HUES6 (cell line): ENCODE results near the gene RAB11A.
"Not testable (repeated sequence)": the region's sequence is repeated elsewhere in the genome, so short reads cannot be mapped to it uniquely, and the experiment has no call there.

Source experiments
- H3K27ac ChIP-seq: 2 replicates; pipeline ENCODE4 v1.7.0; 2013; ENCODE audit warnings: low read depth, mild to moderate bottlenecking, low read length, inconsistent platforms
- H3K27me3 ChIP-seq: 2 replicates; pipeline ENCODE4 v1.6.1; 2013; ENCODE audit warnings: low read length; ENCODE audit not compliant: control insufficient read depth, insufficient read depth
- H3K36me3 ChIP-seq: 2 replicates; pipeline ENCODE4 v1.6.1; 2013; ENCODE audit warnings: low read length; ENCODE audit not compliant: control insufficient read depth, insufficient read depth
- H3K4me1 ChIP-seq: 2 replicates; pipeline ENCODE4 v1.6.1; 2013; ENCODE audit warnings: low read length; ENCODE audit not compliant: control insufficient read depth, insufficient read depth
- H3K4me3 ChIP-seq: 2 replicates; pipeline ENCODE4 v1.5.1; 2013; ENCODE audit warnings: low read depth, low read length
- H3K9ac ChIP-seq: one replicate; pipeline ENCODE4 v1.6.1; 2013; ENCODE audit warnings: mild to moderate bottlenecking, low read length
- H3K9me3 ChIP-seq: 2 replicates; pipeline ENCODE4 v1.6.1; 2013; ENCODE audit warnings: low read depth, low read length; ENCODE audit not compliant: control insufficient read depth, insufficient read depth

The RAB11A gene

GRCh38 chr15:65870889-65871533, 1.7 kb downstream of the RAB11A start:
- Histone ChIP-seq H3K4me3 (peak overlapping the region; percentile 92), H3K27me3 (no peaks in the 10 kb centered on the region), H3K27ac (peak overlapping the region; percentile 12; the same call in 1 of the 2 replicates), H3K9ac (peak overlapping the region; percentile 93), H3K36me3 (peaks cover 10% of the 10 kb centered on the region), H3K9me3 (no peaks in the 10 kb centered on the region), H3K4me1 (peaks cover 12% of the 10 kb centered on the region)

- not testable (repeated sequence) for H3K9ac ChIP-seq, H3K27ac ChIP-seq
- peak overlapping the region; percentile 92; the same call in 1 of the 2 replicates for H3K4me3 ChIP-seq
Measured at GRCh38 chr15:65871886-65872285, 2.6 kb downstream of the RAB11A start.

GRCh38 chr15:65872596-65872995, 3.3 kb downstream of the RAB11A start:
- H3K9me3 ChIP-seq, H3K27ac ChIP-seq, H3K4me3 ChIP-seq, H3K27me3 ChIP-seq, H3K9ac ChIP-seq: not testable (repeated sequence)
- Histone ChIP-seq H3K36me3 (peaks cover 22% of the 10 kb centered on the region), H3K4me1 (peaks cover 12% of the 10 kb centered on the region)

More at GRCh38 chr15:65871886-65872285, 2.6 kb downstream of the RAB11A start:
- H3K9me3 ChIP-seq, H3K27me3 ChIP-seq: not testable (repeated sequence)
- peaks cover 12% of the 10 kb centered on the region for H3K4me1 ChIP-seq
- peaks cover 15% of the 10 kb centered on the region for H3K36me3 ChIP-seq

- H3K36me3 ChIP-seq = peaks cover 28% of the 10 kb centered on the region
- no peaks in the 10 kb centered on the region for H3K27me3 ChIP-seq
- peaks cover 11% of the 10 kb centered on the region for H3K4me1 ChIP-seq
- no peak overlapping the region for H3K4me3 ChIP-seq
- H3K9me3 ChIP-seq = no peaks in the 10 kb centered on the region
- H3K9ac ChIP-seq = no peak overlapping the region
- H3K27ac ChIP-seq = no peak overlapping the region
Measured at GRCh38 chr15:65873256-65873655, 4.0 kb downstream of the RAB11A start.

GRCh38 chr15:65875458-65875857, 6.2 kb downstream of the RAB11A start:
- Histone ChIP-seq H3K27ac (no peak overlapping the region), H3K9me3 (no peaks in the 10 kb centered on the region), H3K27me3 (no peaks in the 10 kb centered on the region), H3K4me1 (peaks cover 6% of the 10 kb centered on the region), H3K4me3 (no peak overlapping the region), H3K36me3 (peaks cover 50% of the 10 kb centered on the region), H3K9ac (no peak overlapping the region)

GRCh38 chr15:65877749-65878148, 8.5 kb downstream of the RAB11A start:
- H3K4me3 ChIP-seq = no peak overlapping the region
- H3K4me1 ChIP-seq = 0 out of 2 replicates have a peak, but pooled peaks cover 3% of the 10 kb centered on the region
- no peaks in the 10 kb centered on the region for H3K27me3 ChIP-seq
- no peak overlapping the region for H3K27ac ChIP-seq
- H3K9ac ChIP-seq = no peak overlapping the region
- peaks cover 69% of the 10 kb centered on the region for H3K36me3 ChIP-seq
- H3K9me3 ChIP-seq = no peaks in the 10 kb centered on the region

- Histone ChIP-seq H3K27me3 (no peaks in the 10 kb centered on the region), H3K36me3 (peaks cover 79% of the 10 kb centered on the region), H3K4me3 (no peak overlapping the region), H3K9me3 (no peaks in the 10 kb centered on the region), H3K4me1 (peaks cover 15% of the 10 kb centered on the region; the same call in 1 of the 2 replicates), H3K9ac (no peak overlapping the region), H3K27ac (no peak overlapping the region)
Measured at GRCh38 chr15:65881766-65882434, 12.6 kb downstream of the RAB11A start.

- no peak overlapping the region for H3K27ac ChIP-seq
- no peak overlapping the region for H3K9ac ChIP-seq
- peaks cover 15% of the 10 kb centered on the region; the same call in 1 of the 2 replicates for H3K4me1 ChIP-seq
- no peak overlapping the region for H3K4me3 ChIP-seq
- no peaks in the 10 kb centered on the region for H3K27me3 ChIP-seq
- peaks cover 80% of the 10 kb centered on the region for H3K36me3 ChIP-seq
- no peaks in the 10 kb centered on the region for H3K9me3 ChIP-seq
Measured at GRCh38 chr15:65883571-65883970, 14.3 kb downstream of the RAB11A start.

- H3K36me3 ChIP-seq = peaks cover 80% of the 10 kb centered on the region
- H3K9ac ChIP-seq = no peak overlapping the region
- H3K4me1 ChIP-seq = peaks cover 15% of the 10 kb centered on the region; the same call in 1 of the 2 replicates
Measured at GRCh38 chr15:65884511-65884910, 15.2 kb downstream of the RAB11A start.

GRCh38 chr15:65885668-65886218, 16.5 kb downstream of the RAB11A start:
- Histone ChIP-seq H3K27ac (no peak overlapping the region), H3K9ac (no peak overlapping the region), H3K27me3 (no peaks in the 10 kb centered on the region), H3K36me3 (peaks cover 70% of the 10 kb centered on the region), H3K4me3 (no peak overlapping the region), H3K9me3 (no peaks in the 10 kb centered on the region), H3K4me1 (peaks cover 15% of the 10 kb centered on the region; the same call in 1 of the 2 replicates)

More at GRCh38 chr15:65884511-65884910, 15.2 kb downstream of the RAB11A start:
- H3K27me3 ChIP-seq = no peaks in the 10 kb centered on the region
- no peak overlapping the region for H3K27ac ChIP-seq
- no peaks in the 10 kb centered on the region for H3K9me3 ChIP-seq
- no peak overlapping the region for H3K4me3 ChIP-seq

- peaks cover 60% of the 10 kb centered on the region for H3K36me3 ChIP-seq
- no peaks in the 10 kb centered on the region for H3K9me3 ChIP-seq
- no peaks in the 10 kb centered on the region for H3K27me3 ChIP-seq
Measured at GRCh38 chr15:65887565-65887964, 18.3 kb downstream of the RAB11A start.

More at GRCh38 chr15:65887565-65887964, 18.3 kb downstream of the RAB11A start:
- Histone ChIP-seq H3K9ac (no peak overlapping the region), H3K27ac (no peak overlapping the region), H3K4me1 (peaks cover 12% of the 10 kb centered on the region; the same call in 1 of the 2 replicates), H3K4me3 (no peak overlapping the region)
